Fibroblast of lung (primary cell): Measurements from ENCODE around the gene PTPRE.

Experiments used
- CTCF ChIP-seq, 2 donors: IDR thresholded peaks in 1 of 2; conservative IDR thresholded peaks in 1 of 2; 1 replicate in 1 of 2; 2 replicates in 1 of 2; pipeline ENCODE4 v1.5.1; 2011 to 2012; ENCODE audit warnings: low read length in 2 of 2, control low read depth in 1 of 2, inconsistent platforms in 1 of 2, low read depth in 1 of 2, mild to moderate bottlenecking in 1 of 2
- EZH2 ChIP-seq: IDR thresholded peaks from 2 replicates; pipeline ENCODE4 v1.5.1; 2012; ENCODE audit warnings: low read length, control low read depth, mild to moderate bottlenecking; ENCODE audit errors: missing control alignments

GRCh38 chr10:128040681-128041080 is 133.8 kb downstream of the PTPRE start:
- no peak for TF ChIP-seq CTCF (conservative IDR thresholded peaks at IDR 0.05 in 1 of 2, IDR thresholded peaks at IDR 0.05 in 1 of 2; ENCODE audit: low read depth in 1 of 2, low read length in 2 of 2)
- no peak for TF ChIP-seq EZH2
